ENCODE measurements around the gene LUC7L3.
A peak's percentile ranks its signal among the peaks of the same experiment; 100 is the strongest.

Gene LUC7L3

GRCh38 chr17:50763716-50764475, 44.5 kb downstream of the LUC7L3 start:
- DNase-seq, result no peak

DNA sequence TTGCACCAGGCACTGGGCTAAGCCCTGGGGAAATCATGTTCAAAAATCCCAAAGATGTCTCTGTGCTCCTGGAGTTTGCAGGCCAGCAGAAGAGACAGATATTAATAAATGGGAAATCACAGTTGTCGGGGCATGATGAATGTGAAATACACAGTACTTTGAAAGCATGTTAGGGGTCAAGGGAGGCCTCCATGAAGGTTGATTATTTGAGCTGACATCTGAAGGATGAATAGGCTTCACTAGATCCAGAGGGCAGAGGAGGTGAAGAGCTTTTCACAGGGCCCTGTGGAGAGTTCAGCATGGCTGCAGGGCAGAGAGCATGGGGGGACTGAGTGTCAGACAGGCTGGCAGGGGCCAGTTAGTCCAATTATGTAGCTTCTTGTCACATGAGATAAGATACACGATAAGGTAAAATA, 45.3 kb downstream of the LUC7L3 start:
- no peak for DNase-seq

GRCh38 chr17:50765454-50766221, 46.2 kb downstream of the LUC7L3 start:
- no peak for DNase-seq

GRCh38 chr17:50766222-50767023, 47.0 kb downstream of the LUC7L3 start:
- DNase-seq, result no peak

GRCh38 chr17:50767030-50767429, 47.6 kb downstream of the LUC7L3 start:
- no peak for DNase-seq

DNA sequence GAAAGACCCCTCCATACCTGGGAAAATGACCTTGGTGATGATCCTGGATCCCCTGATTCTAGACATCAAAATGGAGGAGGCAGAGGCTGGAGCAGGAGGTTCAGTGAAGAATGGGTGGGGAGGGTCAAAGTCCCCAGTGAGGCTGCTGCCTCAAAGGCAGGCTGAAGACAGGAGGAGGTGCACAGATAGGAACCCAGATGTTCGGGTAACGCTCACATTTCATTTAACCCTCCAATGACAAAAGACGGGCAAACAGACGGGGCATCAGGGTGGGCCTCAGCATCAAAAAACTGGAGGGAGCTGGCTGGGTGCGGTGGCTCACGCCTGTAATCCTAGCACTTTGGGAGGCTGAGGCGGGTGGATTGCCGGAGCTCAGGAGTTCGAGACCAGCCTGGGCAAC, 48.0 kb downstream of the LUC7L3 start, which contains the start of gene ANKRD40CL:
Gene ANKRD40CL, minus strand, starts transcription at position 73 of the 400 bp plus-strand sequence. CDS start 605 bp downstream, outside the sequence.
- DNase-seq, result no peak

DNA sequence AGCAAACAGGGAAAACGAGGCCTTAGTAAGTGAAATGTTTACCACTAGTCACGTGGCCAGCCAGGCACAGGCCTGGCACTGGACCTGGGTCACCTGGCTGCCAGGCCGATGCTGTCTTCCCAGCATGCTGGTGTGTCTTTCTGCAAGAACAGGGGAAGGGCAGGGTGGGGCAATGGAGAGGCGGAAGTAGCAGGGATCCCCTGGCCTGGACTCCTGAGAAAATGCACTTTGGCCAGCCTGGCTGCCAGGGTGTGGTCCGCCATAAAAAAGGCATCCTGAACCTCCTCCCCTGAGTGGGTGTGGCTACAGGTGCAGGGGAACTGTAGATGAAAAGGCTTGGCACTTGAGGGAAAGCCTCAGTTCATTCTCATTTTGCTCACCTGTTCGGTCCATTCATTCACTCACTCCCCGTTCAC, 49.0 kb downstream of the LUC7L3 start:
- DNase-seq, result no peak

GRCh38 chr17:50769884-50770283, 50.5 kb downstream of the LUC7L3 start:
- DNase-seq, result no peak

GRCh38 chr17:50770346-50770745, 50.9 kb downstream of the LUC7L3 start:
- no peak for DNase-seq

DNA sequence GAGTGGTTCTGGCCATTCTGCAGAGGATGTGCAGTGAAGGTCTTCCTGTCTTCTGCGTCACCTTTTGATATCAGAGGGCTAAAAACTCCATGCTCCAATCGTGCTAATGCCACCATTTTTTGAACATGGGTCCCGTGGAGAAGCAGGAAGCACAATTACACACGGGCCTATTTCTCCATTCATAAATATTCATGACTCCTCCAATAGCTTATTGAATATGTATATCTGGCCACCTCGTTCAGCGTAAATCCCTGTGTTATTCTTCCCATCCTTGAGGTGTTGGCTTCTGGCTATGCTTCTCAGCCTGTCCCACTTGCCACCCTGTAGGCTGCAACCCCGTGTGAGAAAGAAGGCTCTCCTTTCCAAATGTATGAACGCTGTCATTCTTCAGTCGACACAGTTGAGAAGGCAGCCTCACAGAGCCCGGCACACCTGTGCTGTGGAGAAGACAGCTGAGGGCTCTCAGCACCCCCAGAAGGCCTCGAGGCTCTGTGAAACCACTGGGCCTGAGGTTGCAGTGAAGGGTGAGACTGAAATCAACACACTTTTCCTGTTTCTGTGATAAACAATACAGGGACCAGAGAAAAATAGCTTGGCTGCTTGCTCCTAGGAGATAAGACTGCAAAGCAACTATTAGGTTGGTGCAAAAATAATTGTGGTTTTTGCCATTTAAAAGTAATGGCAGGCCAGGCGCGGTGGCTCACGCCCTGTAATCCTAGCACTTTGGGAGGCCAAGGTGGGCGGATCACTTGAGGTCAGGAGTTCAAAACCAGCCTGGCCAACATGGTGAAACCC, 52.8 kb downstream of the LUC7L3 start:
- no peak for DNase-seq

GRCh38 chr17:50774225-50774803, 54.9 kb downstream of the LUC7L3 start:
- DNase-seq, result no peak

GRCh38 chr17:50775926-50776325, 56.5 kb downstream of the LUC7L3 start:
- no peak for DNase-seq

- DNase-seq, result no peak
Observed at GRCh38 chr17:50778471-50778870, 59.1 kb downstream of the LUC7L3 start.

GRCh38 chr17:50778988-50779387, 59.6 kb downstream of the LUC7L3 start:
- DNase-seq, result no peak

- no peak for DNase-seq
Observed at GRCh38 chr17:50779747-50780353, 60.4 kb downstream of the LUC7L3 start.

DNA sequence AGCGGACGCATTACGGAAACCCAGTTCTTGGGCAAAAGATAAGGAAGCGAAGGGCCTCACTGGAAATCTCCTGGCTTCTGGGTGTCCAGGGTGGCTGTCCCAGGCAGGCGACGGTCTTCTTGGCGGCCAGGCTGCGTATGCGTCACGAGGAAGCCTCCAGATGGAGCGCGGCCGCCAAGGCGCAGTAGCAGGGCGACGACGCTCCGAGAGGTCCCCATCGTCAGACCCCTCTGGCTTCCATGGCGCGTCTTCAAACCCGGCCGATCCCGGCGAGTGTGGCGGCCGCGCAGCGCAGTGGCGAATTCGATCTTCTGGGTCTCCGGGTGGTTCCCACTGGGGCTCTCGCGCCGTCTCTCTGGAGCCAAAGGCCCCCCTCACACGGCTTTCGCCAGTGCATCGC, 61.8 kb downstream of the LUC7L3 start:
- DNase-seq, result no peak

GRCh38 chr17:50783193-50783660, 63.8 kb downstream of the LUC7L3 start:
- DNase-seq, result peak; percentile 43 to 62 (median 58)

GRCh38 chr17:50783905-50784304, 64.5 kb downstream of the LUC7L3 start:
- no peak for DNase-seq

GRCh38 chr17:50785126-50785525, 65.7 kb downstream of the LUC7L3 start:
- no peak for DNase-seq

DNA sequence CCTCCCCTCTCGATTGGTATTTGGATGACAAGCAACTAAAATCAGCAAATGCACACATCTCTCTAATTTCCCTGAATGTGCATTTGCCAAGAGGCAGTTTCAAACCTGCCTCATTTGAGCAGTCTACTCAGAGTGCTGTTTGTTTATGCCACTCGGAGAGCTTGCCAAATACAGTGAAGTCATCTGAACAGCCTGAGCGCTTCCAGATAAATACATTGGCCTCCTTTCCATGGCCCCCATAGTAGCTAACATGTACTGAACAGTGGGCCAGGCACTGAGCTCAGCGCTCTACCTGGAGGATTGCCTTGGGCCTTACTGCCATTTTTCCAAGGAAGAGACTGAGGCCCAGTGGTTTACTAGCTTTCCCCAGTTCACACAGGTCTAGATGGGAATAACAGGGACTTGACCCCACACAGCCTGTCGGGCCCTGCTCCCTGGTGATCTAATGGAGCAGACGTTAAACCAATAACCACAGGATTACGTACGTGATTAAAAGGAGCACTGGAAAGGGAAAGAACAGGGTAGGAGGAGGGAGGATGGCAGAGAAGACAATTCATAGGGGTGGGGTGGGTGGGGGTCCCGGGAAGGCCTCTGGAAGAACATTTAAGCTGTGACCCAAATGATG, 66.7 kb downstream of the LUC7L3 start:
- no peak for DNase-seq

GRCh38 chr17:50787106-50787505, 67.7 kb downstream of the LUC7L3 start:
- no peak for DNase-seq
